DMS53 treated with DMSO at 0.1 percent for 48 hours (cell line): Measurements from ENCODE around the gene GJA5.

ENCODE experiments used
- DNase-seq: peaks from one replicate; lab custom pipeline; 2025; ENCODE audit not compliant: unreplicated experiment; lab: John Stamatoyannopoulos, UW

GJA5 gene

GRCh38 chr1:147762233-147763024 is 2.0 kb upstream of the GJA5 start:
- no peak for DNase-seq

GRCh38 chr1:147758379-147759100 is 1.9 kb downstream of the GJA5 start:
- no peak for DNase-seq

GRCh38 chr1:147757015-147757990 is 3.1 kb downstream of the GJA5 start:
- no peak for DNase-seq

- DNase-seq: no peak
These were observed 4.1 kb downstream of the GJA5 start for GRCh38 chr1:147756341-147756740.

GRCh38 chr1:147754661-147755060 is 5.7 kb downstream of the GJA5 start:
- DNase-seq: no peak

- DNase-seq: no peak
These were observed 7.3 kb downstream of the GJA5 start for GRCh38 chr1:147753081-147753480.

GRCh38 chr1:147752511-147752910 is 7.9 kb downstream of the GJA5 start:
- no peak for DNase-seq

DNA sequence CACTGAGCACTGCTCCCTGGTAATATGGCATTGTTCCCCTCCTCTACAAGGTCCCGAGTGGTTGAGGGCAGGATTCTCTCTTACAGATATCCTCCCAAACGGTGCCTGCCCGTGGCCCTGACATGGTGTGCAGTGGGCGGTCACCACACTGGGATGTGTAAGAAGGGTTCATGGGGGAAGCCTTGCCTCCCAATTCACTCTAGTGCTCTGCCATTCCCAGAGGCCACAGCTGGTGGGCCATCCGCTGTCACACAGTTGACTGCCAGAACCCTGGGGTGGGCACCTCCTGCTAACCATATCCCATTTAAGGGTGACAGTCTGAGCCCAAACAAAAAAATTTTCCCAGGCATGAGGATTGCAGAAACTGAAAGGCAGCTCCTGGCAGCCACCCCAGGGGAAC is 9.1 kb downstream of the GJA5 start:
- DNase-seq: no peak

DNA sequence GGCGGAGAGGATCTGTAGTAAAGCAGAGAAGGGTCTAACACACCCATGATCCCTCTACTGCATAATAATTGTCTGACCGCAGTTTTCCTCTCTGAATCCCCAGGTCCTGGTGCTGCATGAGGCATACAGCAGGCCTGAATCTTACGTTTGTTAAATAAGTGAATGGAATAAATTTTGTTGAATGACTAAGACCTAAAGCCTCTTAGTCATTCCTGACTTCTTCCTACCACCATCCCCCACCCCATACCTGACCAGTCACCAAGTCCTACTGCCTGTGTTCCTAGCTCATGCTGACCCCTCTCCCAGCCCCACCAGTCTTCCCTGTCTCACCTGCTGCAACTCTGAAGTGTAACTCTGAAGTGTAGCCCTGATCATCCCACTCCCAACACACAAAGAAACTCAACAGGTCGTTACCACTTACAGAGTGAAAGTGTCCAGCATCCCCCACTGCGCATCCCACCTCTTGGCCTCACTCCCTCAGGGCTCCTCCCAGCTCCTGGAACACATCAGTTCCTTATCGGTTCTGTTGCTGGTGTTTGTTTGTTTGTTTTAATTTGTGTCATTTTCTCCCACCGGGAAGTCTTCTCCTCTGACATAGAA is 9.7 kb downstream of the GJA5 start:
- no peak for DNase-seq

GRCh38 chr1:147749792-147750191 is 10.6 kb downstream of the GJA5 start:
- no peak for DNase-seq

GRCh38 chr1:147748676-147749350 is 11.6 kb downstream of the GJA5 start:
- no peak for DNase-seq

GRCh38 chr1:147747966-147748365 is 12.4 kb downstream of the GJA5 start:
- no peak for DNase-seq

DNA sequence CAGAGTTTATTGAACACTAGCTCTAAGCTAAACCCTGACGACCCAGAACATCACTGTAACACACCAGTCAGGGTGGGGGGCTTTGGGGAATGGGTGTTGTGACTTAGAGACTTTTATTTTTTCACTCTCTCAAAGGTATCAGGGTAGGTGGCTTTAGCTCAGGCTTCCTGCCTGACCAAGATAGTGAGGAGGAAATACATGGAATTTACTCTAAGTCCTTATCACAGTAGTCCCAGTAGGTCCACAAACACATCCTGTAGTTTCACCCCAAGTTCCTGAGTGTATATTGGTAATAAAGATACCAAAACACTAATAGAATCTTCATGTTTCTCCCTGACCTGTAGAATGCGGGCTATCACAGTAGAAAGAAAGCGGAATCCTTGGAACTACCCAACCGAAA is 15.1 kb downstream of the GJA5 start:
- DNase-seq: no peak

DNA sequence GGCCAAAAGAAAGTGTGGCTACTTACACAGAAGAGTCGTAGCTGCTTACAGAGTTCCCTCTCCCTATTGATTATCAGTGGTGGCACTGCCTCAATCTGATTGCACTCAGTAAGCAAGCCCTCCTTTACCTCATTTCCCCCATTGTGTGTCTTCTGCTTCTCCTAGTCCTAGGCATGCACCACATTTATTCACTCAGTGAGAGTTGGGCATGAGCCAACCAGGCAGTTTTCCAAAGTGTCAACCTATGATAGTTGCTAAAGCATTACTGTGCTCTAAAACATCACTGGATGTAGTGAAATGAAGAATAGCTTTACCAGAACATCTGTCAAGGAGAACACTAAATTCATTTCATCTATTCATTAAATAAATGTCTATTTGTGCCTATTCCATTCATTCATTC is 19.3 kb downstream of the GJA5 start:
- DNase-seq: no peak

- no peak for DNase-seq
These were observed 20.0 kb downstream of the GJA5 start for GRCh38 chr1:147740391-147740790.

GRCh38 chr1:147738739-147739476 is 21.5 kb downstream of the GJA5 start:
- no peak for DNase-seq

DNA sequence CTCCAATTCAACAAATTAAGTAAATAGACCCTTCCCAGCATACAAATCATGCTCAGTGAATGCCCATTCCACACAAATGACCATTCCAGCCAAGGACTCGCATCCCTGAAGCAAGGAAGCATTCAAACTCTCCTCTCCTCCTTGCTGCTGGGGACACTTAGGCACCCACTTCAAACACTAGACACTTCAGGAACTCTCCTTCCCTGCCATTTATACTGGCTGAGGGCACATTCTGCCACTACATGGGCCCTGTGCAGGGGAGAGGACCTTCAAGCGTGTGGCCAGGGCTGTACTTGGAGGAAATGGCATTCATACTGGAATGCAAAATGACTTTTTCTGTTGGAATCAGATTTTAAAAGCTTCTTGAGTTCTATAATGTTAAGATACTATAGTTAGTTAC is 22.3 kb downstream of the GJA5 start:
- no peak for DNase-seq

DNA sequence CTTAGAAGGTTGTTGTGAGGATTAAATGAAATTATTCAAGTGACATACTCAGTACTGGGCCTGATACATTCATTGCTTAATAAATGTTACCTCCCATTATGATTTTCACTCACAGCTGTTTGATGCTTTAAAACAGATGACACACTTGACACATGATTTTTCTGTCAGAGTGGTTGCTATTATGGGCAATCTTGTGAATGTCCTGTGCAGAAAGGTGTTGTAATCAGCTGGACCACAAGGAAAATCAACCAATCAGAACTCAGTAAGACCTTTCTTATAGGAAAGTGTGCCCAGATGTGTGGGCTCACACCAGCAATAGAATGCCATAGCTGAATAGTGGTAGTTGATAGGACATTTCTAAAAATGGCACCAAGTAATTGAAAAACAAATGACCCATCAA is 23.5 kb downstream of the GJA5 start:
- DNase-seq: no peak

GRCh38 chr1:147735423-147735822 is 25.0 kb downstream of the GJA5 start:
- no peak for DNase-seq
